Body of pancreas (tissue), 4 donors: Measurements from ENCODE around the gene ZSWIM3. TPM values are rescaled to one million over a fixed set of nuclear protein-coding genes. Genes with fewer than 3 reads are reported as not detected.
"Not testable (repeated sequence)": the region's sequence is repeated elsewhere in the genome, so short reads cannot be mapped to it uniquely, and the experiment has no call there.

ENCODE experiments used
- ATAC-seq: fragments of 150-250 bp; one replicate; pipeline ENCODE4 v1.9.1; 2016
- DNase-seq, 4 donors: peaks; one replicate each; pipeline ENCODE4 v3.0.0-alpha.2; 2019
- H3K27ac ChIP-seq, 4 donors: fragments of 200-600 bp; sonication (generic); 1 replicate in 3 of 4; 2 replicates in 1 of 4; pipeline versions ENCODE4 v1.5.1 to v1.6.1; 2016 to 2019; ENCODE audit warnings: mild to moderate bottlenecking in 1 of 4, mixed read lengths in 1 of 4, moderate library complexity in 1 of 4
- H3K27me3 ChIP-seq, 2 donors: fragments of 200-600 bp; sonication (generic); one replicate each; pipeline ENCODE4 v1.6.0; 2016; ENCODE audit warnings: mild to moderate bottlenecking in 1 of 2
- H3K36me3 ChIP-seq, 2 donors: fragments of 200-600 bp; sonication (generic); replicated peaks in 1 of 2; 2 replicates each; pipeline ENCODE4 v1.5.1; 2016; ENCODE audit warnings: low read depth in 2 of 2; ENCODE audit not compliant: insufficient read depth in 1 of 2
- H3K4me1 ChIP-seq: fragments of 200-600 bp; sonication (generic); one replicate; pipeline ENCODE4 v1.6.0; 2016
- H3K4me3 ChIP-seq, 2 donors: fragments of 200-600 bp; sonication (generic); 1 replicate in 1 of 2; 2 replicates in 1 of 2; pipeline ENCODE4 v1.5.1; 2016 to 2019
- H3K9me3 ChIP-seq, 3 donors: fragments of 200-600 bp; sonication (generic); 1 replicate in 2 of 3; 2 replicates in 1 of 3; pipeline ENCODE4 v1.5.1; 2016
- CTCF ChIP-seq, 7 experiments: fragments of 450-650 bp in 4 of 7; fragments of 200-600 bp in 3 of 7; sonication (generic) in 3 of 7; IDR thresholded peaks; one replicate each; pipeline ENCODE4 v1.5.1; 2016 to 2019; ENCODE audit warnings: antibody characterized with exemption in 7 of 7
- POLR2A ChIP-seq, 3 donors: fragments of 450-650 bp; IDR thresholded peaks; one replicate each; pipeline ENCODE4 v1.6.1; 2016; ENCODE audit warnings: antibody characterized with exemption in 3 of 3, mild to moderate bottlenecking in 2 of 3
- WGBS, 2 donors: methylation state at CpG; one replicate each; pipeline ENCODE4 v1.1.5; 2017; 5-methylcytosine and 5-hydroxymethylcytosine counted together
- intact Hi-C: fragments of 100-400 bp; cut with DNase I; formaldehyde crosslinking; loops from one replicate; pipeline ENCODE4 v1.15.1; 2023
- total RNA-seq, 2 donors: library from RNA; depleted of rRNA; stranded (reverse); fragments of >200 nt; gene quantifications; one replicate each; pipeline ENCODE4 v1.1.0, GENCODE V29; 2016

ZSWIM3 gene
- total RNA-seq, 2 donors from 2014 or later, result 1.6 to 2.1 TPM

- Histone ChIP-seq H3K27me3 (peaks cover 0 to 7% of the 10 kb centered on the region in 2 donors), H3K36me3 (no peaks in the 10 kb centered on the region), H3K4me1 (peaks cover 18% of the 10 kb centered on the region), H3K4me3 (no peak overlapping the region), H3K9me3 (no peaks in the 10 kb centered on the region), H3K27ac (no peak overlapping the region)
- WGBS, 2 donors, result 75 to 80% methylated on average over 3 to 6 of the region's 6 CpGs
- intact Hi-C loops, result no loop called here
- DNase-seq (no peak), ATAC-seq (no peak)
- no peak for TF ChIP-seq CTCF (IDR thresholded peaks at IDR 0.05)
- no peak for TF ChIP-seq POLR2A (IDR thresholded peaks at IDR 0.05)
Measured at GRCh38 chr20:45826381-45827019, 30.9 kb upstream of the ZSWIM3 start.

GRCh38 chr20:45827030-45827652 is 30.3 kb upstream of the ZSWIM3 start, which contains the start of gene TNNC2:
Gene TNNC2, minus strand, starts transcription at chr20:45827312. Its CDS starts 64 bp downstream, at chr20:45827248.
- intact Hi-C loops, result no loop called here
- WGBS, 2 donors, result 78 to 90% methylated on average over 2 to 8 of the region's 8 CpGs
- no peak for TF ChIP-seq CTCF (IDR thresholded peaks at IDR 0.05)
- no peak for TF ChIP-seq POLR2A (IDR thresholded peaks at IDR 0.05)
- Histone ChIP-seq H3K4me1 (peaks cover 18% of the 10 kb centered on the region), H3K36me3 (no peaks in the 10 kb centered on the region), H3K27ac (no peak within 1 kb of the TSS), H3K27me3 (peaks cover 0 to 7% of the 10 kb centered on the region in 2 donors), H3K4me3 (no peak within 1 kb of the TSS), H3K9me3 (no peaks in the 10 kb centered on the region)
- ATAC-seq (no peak), DNase-seq (no peak)

GRCh38 chr20:45827712-45828111 is 29.7 kb upstream of the ZSWIM3 start:
- Histone ChIP-seq H3K9me3 (no peaks in the 10 kb centered on the region), H3K4me1 (peaks cover 19% of the 10 kb centered on the region), H3K27ac (no peak overlapping the region), H3K27me3 (peaks cover 0 to 7% of the 10 kb centered on the region in 2 donors), H3K36me3 (no peaks in the 10 kb centered on the region), H3K4me3 (no peak overlapping the region)
- TF ChIP-seq CTCF (IDR thresholded peaks at IDR 0.05) (no peak), POLR2A (IDR thresholded peaks at IDR 0.05) (no peak)
- no peak for ATAC-seq
- intact Hi-C loops, result no loop called here
- 56 to 64% methylated on average over 6 of the region's 6 CpGs for WGBS, 2 donors
- DNase-seq, result no peak

GRCh38 chr20:45828589-45828988 is 28.8 kb upstream of the ZSWIM3 start:
- H3K9me3 ChIP-seq, result no peaks in the 10 kb centered on the region
- TF ChIP-seq POLR2A (IDR thresholded peaks at IDR 0.05), result no peak
- no peak for TF ChIP-seq CTCF (IDR thresholded peaks at IDR 0.05)
- no peaks in the 10 kb centered on the region for H3K36me3 ChIP-seq
- peaks cover 0 to 7% of the 10 kb centered on the region in 2 donors for H3K27me3 ChIP-seq
- no peak for ATAC-seq
- WGBS, 2 donors, result 36 to 53% methylated on average over 2 of the region's 2 CpGs
- intact Hi-C loops, result no loop called here
- no peak for DNase-seq
- peaks cover 21% of the 10 kb centered on the region for H3K4me1 ChIP-seq
- no peak overlapping the region for H3K4me3 ChIP-seq
- H3K27ac ChIP-seq, result no peak overlapping the region

GRCh38 chr20:45829673-45830106 is 27.7 kb upstream of the ZSWIM3 start:
- peaks cover 20% of the 10 kb centered on the region for H3K4me1 ChIP-seq
- H3K27me3 ChIP-seq, ATAC-seq, intact Hi-C loops, H3K36me3 ChIP-seq, H3K4me3 ChIP-seq, H3K27ac ChIP-seq, DNase-seq, H3K9me3 ChIP-seq: not testable (repeated sequence)
- 79 to 89% methylated on average over 4 of the region's 4 CpGs for WGBS, 2 donors
